ENCODE measurements around the gene NIM1K. TPM values are rescaled to one million over a fixed set of nuclear protein-coding genes. Genes with fewer than 3 reads are reported as not detected.
A peak's percentile ranks its signal among the peaks of the same experiment; 100 is the strongest.

Gene NIM1K
- total and polyA plus RNA-seq, 10 of the 15 experiments (the other 5 are each of a cell fraction or from before 2014, with no cell fraction given), result 0.27 to 1.7 (median 0.66) TPM

- TF ChIP-seq ZBTB40 (IDR thresholded peaks at IDR 0.05; ENCODE audit: borderline replicate concordance) (peak; percentile 52; the same call in 1 of the 2 replicates), ZBED1 (IDR thresholded peaks at IDR 0.05; ENCODE audit: borderline replicate concordance) (no peak; the same call in 1 of the 2 replicates), RAD51 (IDR thresholded peaks at IDR 0.05) (peak; percentile 74; the same call in 1 of the 2 replicates), DPF2 (IDR thresholded peaks at IDR 0.05) (0 out of 2 replicates have a peak, but pooled peaks have one; percentile 39), JUNB (IDR thresholded peaks at IDR 0.05) (no peak), REST (IDR thresholded peaks at IDR 0.05; ENCODE audit: low read depth, low read length) (no peak), CHD1 (IDR thresholded peaks at IDR 0.05; ENCODE audit: low read depth, low read length) (no peak), ETV6 (conservative IDR thresholded peaks at IDR 0.05 in 1 of 2, IDR thresholded peaks at IDR 0.05 in 1 of 2; ENCODE audit: borderline replicate concordance in 1 of 2, low read depth in 1 of 2) (no peak), EGR1 (IDR thresholded peaks at IDR 0.05; ENCODE audit: borderline replicate concordance in 1 of 2, low read depth in 2 of 2, low read length in 2 of 2) (peak in 1 of 2 experiments; percentile 36; a peak in 1 of 3 replicates), ZSCAN29 (IDR thresholded peaks at IDR 0.05) (no peak), ZBTB33 (IDR thresholded peaks at IDR 0.05) (no peak), CTCF (IDR thresholded peaks at IDR 0.05 in 2 of 3, conservative IDR thresholded peaks at IDR 0.05 in 1 of 3; ENCODE audit: control insufficient read depth in 2 of 3, extremely low read depth in 1 of 3, insufficient read depth in 1 of 3, low read depth in 3 of 3, low read length in 3 of 3) (peak in 2 of 3 experiments; percentile 6 to 16; a peak in 1 of 6 replicates), RAD21 (IDR thresholded peaks at IDR 0.05; ENCODE audit: insufficient read depth, low read depth, low read length) (peak; percentile 23; the same call in 1 of the 2 replicates), STAT1 (conservative IDR thresholded peaks at IDR 0.05) (no peak)
Measured at GRCh38 chr5:43313035-43313853, 121.2 kb downstream of the NIM1K start, which contains the start of gene HMGCS1 (continued).
